ENCODE measurements around the gene SIGMAR1. TPM values are rescaled to one million over a fixed set of nuclear protein-coding genes. Genes with fewer than 3 reads are reported as not detected.

The SIGMAR1 gene
- total and polyA plus RNA-seq, 3 donors from 2014 or later, result 50.3 to 92.4 (median 87.1) TPM

DNA sequence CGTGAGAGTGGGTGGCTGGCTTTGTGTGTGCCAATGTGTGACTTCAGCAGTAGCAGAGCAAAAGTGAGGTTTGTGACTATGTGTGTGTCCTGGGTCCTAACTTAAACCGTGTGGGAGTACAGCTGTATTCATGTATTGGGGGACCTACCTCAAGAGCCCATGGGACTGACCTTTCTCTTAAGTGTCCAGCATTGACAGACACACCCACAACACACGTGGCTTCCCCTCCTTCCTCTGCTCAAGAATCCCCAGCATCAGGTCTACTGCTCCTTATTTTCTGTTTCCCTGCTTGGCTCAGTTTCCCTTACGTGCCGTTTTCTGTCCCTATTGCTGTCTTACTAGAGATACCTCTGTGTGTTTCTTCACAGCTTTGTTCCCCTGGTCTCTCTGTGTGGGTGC is 15.0 kb upstream of the SIGMAR1 start:
- Histone ChIP-seq H3K9me3 (no peaks in the 10 kb centered on the region), H3K27me3 (no peaks in the 10 kb centered on the region), H3K4me3 (peak overlapping the region; percentile 6 to 53), H3K36me3 (ENCODE audit: low read depth, missing control alignments) (no peaks in the 10 kb centered on the region), H3K27ac (peak overlapping the region in 1 of 2 donors; percentile 37), H3K4me1 (peaks cover 48% of the 10 kb centered on the region)
- TF ChIP-seq, protein P1, sequence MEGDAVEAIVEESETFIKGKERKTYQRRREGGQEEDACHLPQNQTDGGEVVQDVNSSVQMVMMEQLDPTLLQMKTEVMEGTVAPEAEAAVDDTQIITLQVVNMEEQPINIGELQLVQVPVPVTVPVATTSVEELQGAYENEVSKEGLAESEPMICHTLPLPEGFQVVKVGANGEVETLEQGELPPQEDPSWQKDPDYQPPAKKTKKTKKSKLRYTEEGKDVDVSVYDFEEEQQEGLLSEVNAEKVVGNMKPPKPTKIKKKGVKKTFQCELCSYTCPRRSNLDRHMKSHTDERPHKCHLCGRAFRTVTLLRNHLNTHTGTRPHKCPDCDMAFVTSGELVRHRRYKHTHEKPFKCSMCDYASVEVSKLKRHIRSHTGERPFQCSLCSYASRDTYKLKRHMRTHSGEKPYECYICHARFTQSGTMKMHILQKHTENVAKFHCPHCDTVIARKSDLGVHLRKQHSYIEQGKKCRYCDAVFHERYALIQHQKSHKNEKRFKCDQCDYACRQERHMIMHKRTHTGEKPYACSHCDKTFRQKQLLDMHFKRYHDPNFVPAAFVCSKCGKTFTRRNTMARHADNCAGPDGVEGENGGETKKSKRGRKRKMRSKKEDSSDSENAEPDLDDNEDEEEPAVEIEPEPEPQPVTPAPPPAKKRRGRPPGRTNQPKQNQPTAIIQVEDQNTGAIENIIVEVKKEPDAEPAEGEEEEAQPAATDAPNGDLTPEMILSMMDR (IDR thresholded peaks at IDR 0.05), result no peak
- no peak for TF ChIP-seq POLR2A (IDR thresholded peaks at IDR 0.05)
- intact Hi-C loops (cut with DNase I; ENCODE audit: low total_unique reads), result no loop called here
- 16 to 20% methylated on average over 5 of the region's 5 CpGs for WGBS, 2 donors
- DNase-seq, result peak; percentile 43

GRCh38 chr9:34651876-34652601 is 14.5 kb upstream of the SIGMAR1 start, which contains the start of gene IL11RA:
Gene IL11RA (plus strand): TSS chr9:34652185. CDS start chr9:34655218, 3,033 bp downstream.
- Histone ChIP-seq H3K36me3 (ENCODE audit: low read depth, missing control alignments) (no peaks in the 10 kb centered on the region), H3K4me3 (peak within 1 kb of the TSS; percentile 6 to 53), H3K9me3 (no peaks in the 10 kb centered on the region), H3K4me1 (peaks cover 52% of the 10 kb centered on the region), H3K27me3 (no peaks in the 10 kb centered on the region), H3K27ac (peak within 1 kb of the TSS; percentile 2 to 42)
- intact Hi-C loops (cut with DNase I; ENCODE audit: low total_unique reads), result no loop called here
- WGBS, 2 donors, result 3 to 4% methylated on average over 16 to 23 of the region's 24 CpGs
- DNase-seq, result peak; percentile 92
- no peak for TF ChIP-seq POLR2A (IDR thresholded peaks at IDR 0.05)
- TF ChIP-seq, protein P1 (IDR thresholded peaks at IDR 0.05), result no peak

DNA sequence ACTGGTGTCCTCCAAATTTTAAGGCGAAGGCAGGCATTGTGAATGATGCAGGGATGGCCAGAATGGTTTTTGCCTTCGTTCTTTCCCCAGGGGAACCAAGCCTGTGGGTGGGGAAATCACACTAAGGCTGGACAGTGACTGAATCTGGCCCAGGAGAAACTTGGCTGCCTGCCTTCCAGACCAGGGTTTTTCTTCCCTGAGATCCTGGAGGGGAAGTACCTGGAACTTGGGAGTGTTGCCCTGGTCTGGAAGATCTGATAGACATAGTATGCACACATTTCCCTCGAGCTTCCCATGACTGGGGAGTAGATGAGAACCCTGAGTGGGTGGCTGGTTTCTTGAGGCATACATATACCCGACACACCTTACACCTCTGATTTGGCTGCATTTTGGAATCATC is 13.7 kb upstream of the SIGMAR1 start:
- Histone ChIP-seq H3K9me3 (no peaks in the 10 kb centered on the region), H3K4me3 (no peak overlapping the region), H3K27me3 (no peaks in the 10 kb centered on the region), H3K36me3 (ENCODE audit: low read depth, missing control alignments) (no peaks in the 10 kb centered on the region), H3K27ac (peak overlapping the region; percentile 2 to 42), H3K4me1 (peaks cover 52% of the 10 kb centered on the region)
- intact Hi-C loops (cut with DNase I; ENCODE audit: low total_unique reads), result no loop called here
- no peak for TF ChIP-seq POLR2A (IDR thresholded peaks at IDR 0.05)
- TF ChIP-seq, protein P1 (IDR thresholded peaks at IDR 0.05), result no peak
- DNase-seq, result peak; percentile 67
- 29 to 33% methylated on average over 4 of the region's 4 CpGs for WGBS, 2 donors

DNA sequence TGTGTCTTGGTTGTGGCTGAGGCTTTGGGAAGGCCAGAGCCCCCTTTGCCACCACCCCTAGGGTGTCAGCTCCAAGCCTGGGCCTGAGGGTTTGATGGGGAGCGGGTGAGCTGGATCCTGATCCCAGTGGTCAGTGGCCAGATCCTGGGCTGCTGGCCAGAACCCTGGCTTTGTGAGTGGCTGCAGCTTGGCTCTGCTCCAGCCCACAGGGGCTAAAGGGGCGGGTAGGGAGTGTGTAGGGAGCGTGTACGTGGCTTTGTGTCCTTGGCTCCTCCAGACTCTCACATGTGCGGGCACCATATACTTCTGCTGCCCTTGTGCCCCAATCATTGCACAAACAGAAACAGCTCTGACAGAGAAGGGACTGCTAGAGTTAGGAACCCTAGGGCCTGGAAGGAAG is 13.2 kb upstream of the SIGMAR1 start:
- no peak overlapping the region for H3K4me3 ChIP-seq
- no peak overlapping the region for H3K27ac ChIP-seq
- 63 to 68% methylated on average over 5 of the region's 5 CpGs for WGBS, 2 donors
- H3K27me3 ChIP-seq, result no peaks in the 10 kb centered on the region
- H3K4me1 ChIP-seq, result peaks cover 56% of the 10 kb centered on the region
- peak; percentile 53 for DNase-seq
- TF ChIP-seq, protein P1 (IDR thresholded peaks at IDR 0.05), result no peak
- no peak for TF ChIP-seq POLR2A (IDR thresholded peaks at IDR 0.05)
- intact Hi-C loops (cut with DNase I; ENCODE audit: low total_unique reads), result no loop called here
- H3K36me3 ChIP-seq (ENCODE audit: low read depth, missing control alignments), result no peaks in the 10 kb centered on the region
- no peaks in the 10 kb centered on the region for H3K9me3 ChIP-seq

- Histone ChIP-seq H3K27ac (no peak overlapping the region), H3K4me1 (peaks cover 39% of the 10 kb centered on the region), H3K27me3 (no peaks in the 10 kb centered on the region), H3K36me3 (ENCODE audit: low read depth, missing control alignments) (no peaks in the 10 kb centered on the region), H3K9me3 (no peaks in the 10 kb centered on the region), H3K4me3 (no peak overlapping the region)
- intact Hi-C loops (cut with DNase I; ENCODE audit: low total_unique reads), result no loop called here
- no peak for TF ChIP-seq POLR2A (IDR thresholded peaks at IDR 0.05)
- DNase-seq, result no peak
- 94 to 96% methylated on average over 7 to 8 of the region's 8 CpGs for WGBS, 2 donors
These were observed 11.1 kb upstream of the SIGMAR1 start for GRCh38 chr9:34648673-34649072.

Data from testis (tissue), 3 donors.